Memory B cell (primary cell): ENCODE measurements around the gene NUP35.

Source experiments
- ATAC-seq: fragments of 150-1000 bp; cut with Tn5 transposase; 2 replicates; pipeline ENCODE4 v1.10.0; 2021; ENCODE audit warnings: low read depth, mild to moderate bottlenecking, moderate library complexity
- DNase-seq, 2 donors: peaks; one replicate each; pipeline ENCODE4 v3.0.0; 2022; ENCODE audit warnings: low spot score in 2 of 2
- H3K27ac Mint-ChIP-seq: one replicate; pipeline ENCODE4 v1.8.0; 2022; ENCODE audit warnings: mild to moderate bottlenecking, moderate library complexity, mixed read lengths
- H3K27me3 Mint-ChIP-seq: one replicate; pipeline ENCODE4 v1.8.0; 2022; ENCODE audit warnings: mixed read lengths
- H3K36me3 Mint-ChIP-seq: one replicate; pipeline ENCODE4 v1.8.0; 2022; ENCODE audit warnings: mild to moderate bottlenecking, mixed read lengths
- H3K4me1 Mint-ChIP-seq: one replicate; pipeline ENCODE4 v1.8.0; 2022; ENCODE audit warnings: mixed read lengths
- H3K4me3 Mint-ChIP-seq: one replicate; pipeline ENCODE4 v1.8.0; 2022; ENCODE audit warnings: mild to moderate bottlenecking, moderate library complexity, mixed read lengths
- H3K9me3 Mint-ChIP-seq: one replicate; pipeline ENCODE4 v1.8.0; 2022; ENCODE audit warnings: mixed read lengths

Gene NUP35

GRCh38 chr2:183209395-183210028 lies 85.3 kb downstream of the NUP35 start:
- no peak for ATAC-seq
- H3K4me1 Mint-ChIP-seq, result peaks cover 3% of the 10 kb centered on the region
- H3K9me3 Mint-ChIP-seq, result peaks cover 2% of the 10 kb centered on the region
- H3K36me3 Mint-ChIP-seq, result peaks cover 18% of the 10 kb centered on the region
- no peaks in the 10 kb centered on the region for H3K27me3 Mint-ChIP-seq
- no peak overlapping the region for H3K27ac Mint-ChIP-seq
- DNase-seq, result no peak
- H3K4me3 Mint-ChIP-seq, result no peak overlapping the region
